Central memory CD4-positive, alpha-beta T cell (primary cell): ENCODE data around the gene ARF1.

Experiments used
- DNase-seq: peaks from one replicate; pipeline ENCODE4 v3.0.0; 2022

The ARF1 gene

GRCh38 chr1:228088586-228089498 lies 6.3 kb downstream of the ARF1 start:
- DNase-seq, result no peak

GRCh38 chr1:228089519-228090380 lies 7.2 kb downstream of the ARF1 start:
- no peak for DNase-seq

GRCh38 chr1:228090613-228091081 lies 8.1 kb downstream of the ARF1 start:
- no peak for DNase-seq

- DNase-seq, result no peak
Observed at GRCh38 chr1:228091084-228091483, 8.6 kb downstream of the ARF1 start.

GRCh38 chr1:228092342-228093049 lies 10.0 kb downstream of the ARF1 start:
- no peak for DNase-seq

GRCh38 chr1:228093050-228093906 lies 10.8 kb downstream of the ARF1 start:
- no peak for DNase-seq

- DNase-seq, result no peak
Observed at GRCh38 chr1:228094432-228095016, 12.0 kb downstream of the ARF1 start.

GRCh38 chr1:228095161-228095560 lies 12.7 kb downstream of the ARF1 start:
- DNase-seq, result no peak

- DNase-seq, result no peak
Observed at GRCh38 chr1:228095938-228096337, 13.4 kb downstream of the ARF1 start.

GRCh38 chr1:228096416-228097332 lies 14.2 kb downstream of the ARF1 start:
- no peak for DNase-seq

GRCh38 chr1:228097333-228098081 lies 15.0 kb downstream of the ARF1 start:
- no peak for DNase-seq

- DNase-seq, result no peak
Observed at GRCh38 chr1:228098323-228098931, 15.9 kb downstream of the ARF1 start.

- DNase-seq, result no peak
Observed at GRCh38 chr1:228099331-228099732, 16.8 kb downstream of the ARF1 start.

GRCh38 chr1:228100822-228101613 lies 18.5 kb downstream of the ARF1 start:
- DNase-seq, result no peak

- DNase-seq, result peak; percentile 32
Observed at GRCh38 chr1:228101614-228101993, 19.1 kb downstream of the ARF1 start.

GRCh38 chr1:228101994-228102790 lies 19.7 kb downstream of the ARF1 start:
- DNase-seq, result peak; percentile 60
